GM12878 (cell line): ENCODE measurements around the gene ESYT2. TPM values are rescaled to one million over a fixed set of nuclear protein-coding genes. Genes with fewer than 3 reads are reported as not detected.

Experiments used
- ATAC-seq: fragments of 200-7000 bp; cut with Tn5 transposase; 3 replicates; pipeline ENCODE4 v1.9.1; 2020; ENCODE audit warnings: mild to moderate bottlenecking, moderate library complexity
- BruUV-seq: library from RNA; stranded (reverse); fragments of 400-500 nt; replicated peaks from 2 replicates; lab custom pipeline; 2021; lab: Mats Ljungman, UMichigan
- CTCF ChIA-PET: fragments of 300-600 bp; sonication (Branson Sonifier 250); formaldehyde crosslinking; extraction: SDS; loops from one replicate; lab custom pipeline; 2021; ENCODE audit warnings: inconsistent platforms; lab: Yijun Ruan, JAX
- POLR2A ChIA-PET: fragments of 350-600 bp; formaldehyde crosslinking; extraction: SDS; loops from one replicate; lab custom pipeline; 2021; ENCODE audit warnings: inconsistent platforms; lab: Charles Lee
- RAD21 ChIA-PET: fragments of 300-600 bp; sonication (Branson Sonifier 250); formaldehyde crosslinking; loops from one replicate; lab custom pipeline; 2023; ENCODE audit warnings: antibody characterized with exemption; ENCODE audit not compliant: unreplicated experiment; lab: Charles Lee
- SMC1A ChIA-PET: fragments of 300-600 bp; sonication (Branson Sonifier 250); formaldehyde crosslinking; loops from one replicate; lab custom pipeline; 2023; ENCODE audit not compliant: unreplicated experiment, uncharacterized antibody; lab: Charles Lee
- DNase-seq: peaks from one replicate; pipeline ENCODE4 v3.0.0-alpha.2; 2011; ENCODE audit warnings: low read depth, low spot score
- FAIRE-seq: peaks from 3 replicates; lab custom pipeline; 2011; peaks lifted over from hg19 to GRCh38; lab: Jason Lieb, UNC
- H2AFZ ChIP-seq: 2 replicates; pipeline ENCODE4 v1.6.0; 2011; ENCODE audit warnings: low read depth, low read length, control low read depth; ENCODE audit not compliant: control insufficient read depth
- H3K27ac ChIP-seq: 2 replicates; pipeline ENCODE4 v1.5.1; 2011; ENCODE audit warnings: control low read depth; ENCODE audit not compliant: control insufficient read depth, insufficient read depth
- H3K27me3 ChIP-seq, 2 experiments: replicated peaks in 1 of 2; 2 replicates each; pipeline versions ENCODE4 v1.6.0 to v1.6.1; 2011; ENCODE audit warnings: low read length in 1 of 2; ENCODE audit not compliant: control insufficient read depth in 2 of 2, insufficient read depth in 2 of 2
- H3K36me3 ChIP-seq, 2 experiments: 2 replicates each; pipeline ENCODE4 v1.5.1; 2011; ENCODE audit warnings: low read length in 1 of 2; ENCODE audit not compliant: control insufficient read depth in 2 of 2, insufficient read depth in 2 of 2
- H3K4me1 ChIP-seq: 2 replicates; pipeline ENCODE4 v1.6.1; 2011; ENCODE audit warnings: mild to moderate bottlenecking, low read length, moderate library complexity, mixed read lengths; ENCODE audit not compliant: control insufficient read depth, insufficient read depth
- H3K4me2 ChIP-seq: 2 replicates; pipeline ENCODE4 v1.6.0; 2011; ENCODE audit warnings: control low read depth; ENCODE audit not compliant: control insufficient read depth, insufficient read depth
- H3K4me3 ChIP-seq: fragments of 200-600 bp; sonication (generic); 2 replicates; pipeline ENCODE4 v1.5.1; 2016
- H3K79me2 ChIP-seq: 2 replicates; pipeline ENCODE4 v1.6.0; 2011; ENCODE audit warnings: low read length; ENCODE audit not compliant: control insufficient read depth, insufficient read depth
- H3K9ac ChIP-seq: 2 replicates; pipeline ENCODE4 v1.8.0; 2011; ENCODE audit warnings: low read length, control low read depth, mixed read lengths; ENCODE audit not compliant: control insufficient read depth, insufficient read depth
- H3K9me3 ChIP-seq: replicated peaks from 3 replicates; pipeline ENCODE4 v1.5.1; 2011; ENCODE audit warnings: mild to moderate bottlenecking, low read length; ENCODE audit not compliant: control insufficient read depth, insufficient read depth
- H4K20me1 ChIP-seq: 2 replicates; pipeline ENCODE4 v1.6.0; 2011; ENCODE audit not compliant: control insufficient read depth, insufficient read depth
- CHD1 ChIP-seq: IDR thresholded peaks from 2 replicates; pipeline ENCODE4 v1.6.1; 2012; ENCODE audit warnings: low read depth, low read length, improper control_type of control experiment
- IKZF1 ChIP-seq: fragments of 450-650 bp; conservative IDR thresholded peaks from 2 replicates; pipeline ENCODE4 v1.6.1; 2017; ENCODE audit warnings: antibody characterized with exemption, mild to moderate bottlenecking
- POU2F2 ChIP-seq: IDR thresholded peaks from 3 replicates; pipeline ENCODE4 v1.6.1; 2011; ENCODE audit warnings: low read depth, mild to moderate bottlenecking, low read length, borderline replicate concordance
- STAT3 ChIP-seq: IDR thresholded peaks from 2 replicates; pipeline ENCODE4 v1.6.1; 2011; ENCODE audit warnings: low read depth, low read length, improper control_type of control experiment
- USF1 ChIP-seq: IDR thresholded peaks from 2 replicates; pipeline ENCODE4 v1.6.1; 2011; ENCODE audit warnings: borderline replicate concordance, low read depth, mild to moderate bottlenecking, moderate library complexity, mixed read lengths, low read length; ENCODE audit not compliant: insufficient read depth; ENCODE audit errors: extremely low read length
- ZNF24 ChIP-seq: fragments of 450-650 bp; IDR thresholded peaks from 2 replicates; pipeline ENCODE4 v1.6.1; 2017; ENCODE audit warnings: antibody characterized with exemption, mild to moderate bottlenecking
- ZNF687 ChIP-seq: fragments of 450-650 bp; IDR thresholded peaks from 2 replicates; pipeline ENCODE4 v1.6.1; 2017; ENCODE audit warnings: mild to moderate bottlenecking, moderate library complexity
- WGBS: methylation state at CpG from one replicate; pipeline ENCODE4 v1.1.6; 2016; ENCODE audit warnings: low lambda C conversion rate; ENCODE audit not compliant: insufficient replicate concordance, insufficient coverage; ENCODE audit errors: missing lambda C conversion rate; 5-methylcytosine and 5-hydroxymethylcytosine counted together
- in situ Hi-C: fragments of 300-500 bp; cut with MboI; formaldehyde crosslinking; loops from 9 replicates; pipeline ENCODE4 v1.14.3; 2018; ENCODE audit warnings: mixed read lengths
- intact Hi-C: fragments of 100-400 bp; cut with micrococcal nuclease; formaldehyde crosslinking; loops from one replicate; pipeline ENCODE4 v1.14.2; 2022; ENCODE audit not compliant: unreplicated experiment
- polyA plus RNA-seq, 11 experiments: library from polyadenylated mRNA; depleted of rRNA in 4 of 11; unstranded in 6 of 11; stranded (reverse) in 5 of 11; fragments of >200 nt; fragmentation: Nextera tagmentation in 4 of 11; fragmentation: Illumina TruSeq in 1 of 11; extraction: Ambion mirVana in 4 of 11; extraction: Trizol in 1 of 11; gene quantifications; 1 replicate in 1 of 11; 2 replicates in 10 of 11; pipeline versions ENCODE4 v1.2.1 to v1.2.3, GENCODE V29; 2011 to 2016; ENCODE audit warnings: inconsistent platforms in 2 of 11, missing spikeins in 2 of 11, low read depth in 1 of 11
- total RNA-seq, 4 experiments: library from RNA; depleted of rRNA in 3 of 4; stranded (reverse); fragments of >200 nt in 3 of 4; fragmentation: Illumina TruSeq in 1 of 4; extraction: Trizol in 1 of 4; gene quantifications; 2 replicates each; pipeline versions ENCODE4 v1.2.1 to v1.2.3, GENCODE V29; 2013 to 2021
- TF ChIP-seq, protein P1 (sequence below): IDR thresholded peaks from 2 replicates; pipeline ENCODE4 v1.6.1; 2012; ENCODE audit warnings: mild to moderate bottlenecking, low read depth, low read length

ESYT2 gene
- total and polyA plus RNA-seq, 10 of the 15 experiments (the other 5 are each of a cell fraction or from before 2014, with no cell fraction given): 1.9 to 44.6 (median 21.4) TPM

- TF ChIP-seq USF1 (no peak), CHD1 (no peak), ZNF687 (no peak), POU2F2 (no peak), ZNF24 (no peak), STAT3 (no peak), IKZF1 (no peak)
- TF ChIP-seq, protein P1, sequence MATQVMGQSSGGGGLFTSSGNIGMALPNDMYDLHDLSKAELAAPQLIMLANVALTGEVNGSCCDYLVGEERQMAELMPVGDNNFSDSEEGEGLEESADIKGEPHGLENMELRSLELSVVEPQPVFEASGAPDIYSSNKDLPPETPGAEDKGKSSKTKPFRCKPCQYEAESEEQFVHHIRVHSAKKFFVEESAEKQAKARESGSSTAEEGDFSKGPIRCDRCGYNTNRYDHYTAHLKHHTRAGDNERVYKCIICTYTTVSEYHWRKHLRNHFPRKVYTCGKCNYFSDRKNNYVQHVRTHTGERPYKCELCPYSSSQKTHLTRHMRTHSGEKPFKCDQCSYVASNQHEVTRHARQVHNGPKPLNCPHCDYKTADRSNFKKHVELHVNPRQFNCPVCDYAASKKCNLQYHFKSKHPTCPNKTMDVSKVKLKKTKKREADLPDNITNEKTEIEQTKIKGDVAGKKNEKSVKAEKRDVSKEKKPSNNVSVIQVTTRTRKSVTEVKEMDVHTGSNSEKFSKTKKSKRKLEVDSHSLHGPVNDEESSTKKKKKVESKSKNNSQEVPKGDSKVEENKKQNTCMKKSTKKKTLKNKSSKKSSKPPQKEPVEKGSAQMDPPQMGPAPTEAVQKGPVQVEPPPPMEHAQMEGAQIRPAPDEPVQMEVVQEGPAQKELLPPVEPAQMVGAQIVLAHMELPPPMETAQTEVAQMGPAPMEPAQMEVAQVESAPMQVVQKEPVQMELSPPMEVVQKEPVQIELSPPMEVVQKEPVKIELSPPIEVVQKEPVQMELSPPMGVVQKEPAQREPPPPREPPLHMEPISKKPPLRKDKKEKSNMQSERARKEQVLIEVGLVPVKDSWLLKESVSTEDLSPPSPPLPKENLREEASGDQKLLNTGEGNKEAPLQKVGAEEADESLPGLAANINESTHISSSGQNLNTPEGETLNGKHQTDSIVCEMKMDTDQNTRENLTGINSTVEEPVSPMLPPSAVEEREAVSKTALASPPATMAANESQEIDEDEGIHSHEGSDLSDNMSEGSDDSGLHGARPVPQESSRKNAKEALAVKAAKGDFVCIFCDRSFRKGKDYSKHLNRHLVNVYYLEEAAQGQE: no peak
- SMC1A ChIA-PET: interaction anchor here (1.3 kb wide), 1 partner anchor 38 kb away, joined by 4 read pairs; no protein-coding TSS in a partner anchor
- Histone ChIP-seq H3K36me3 (no peaks in the 10 kb centered on the region), H3K27me3 (no peaks in the 10 kb centered on the region), H3K9me3 (no peaks in the 10 kb centered on the region), H3K4me2 (peak overlapping the region; percentile 7; the same call in 1 of the 2 replicates), H3K79me2 (peaks cover 55% of the 10 kb centered on the region), H3K4me1 (peaks cover 21% of the 10 kb centered on the region), H2AFZ (no peak overlapping the region), H4K20me1 (no peaks in the 10 kb centered on the region), H3K27ac (no peak overlapping the region), H3K9ac (no peak overlapping the region), H3K4me3 (peak overlapping the region; percentile 30; the same call in 1 of the 2 replicates)
- no peak for DNase-seq
- BruUV-seq: no TSS peak
- FAIRE-seq: no peak
- ATAC-seq: no peak
- 59% methylated on average over 8 of the region's 8 CpGs for WGBS
- intact Hi-C loops (no loop called here), in situ Hi-C loops (no loop called here)
- RAD21 ChIA-PET: interaction anchor here (0.6 to 5.2 kb wide), 3 partner anchors 38 to 151 kb away, joined by 3 to 27 read pairs (median 15); no protein-coding TSS in a partner anchor
- CTCF ChIA-PET: interaction anchor here (0.6 to 1.5 kb wide), 5 partner anchors 10 to 128 kb away, joined by 3 to 6 read pairs (median 3); no protein-coding TSS in a partner anchor
- POLR2A ChIA-PET: interaction anchor here (1.2 to 3.4 kb wide), 3 partner anchors 11 to 121 kb away, joined by 3 to 17 read pairs (median 3); partner anchors contain the start of gene NCAPG2
Measured at GRCh38 chr7:158825628-158826289, 3.5 kb downstream of the ESYT2 start.
